GM20000 (cell line): ENCODE data around the gene ADGRF3.
"Not testable (repeated sequence)": the region's sequence is repeated elsewhere in the genome, so short reads cannot be mapped to it uniquely, and the experiment has no call there.

Source experiments
- DNase-seq: peaks from one replicate; pipeline ENCODE4 v3.0.0; 2012; ENCODE audit warnings: low spot score
- TF ChIP-seq, protein P1 (sequence below): IDR thresholded peaks from 2 replicates; pipeline ENCODE4 v1.5.1; 2012; ENCODE audit warnings: mild to moderate bottlenecking, control low read depth; ENCODE audit errors: extremely low read depth, missing control alignments

ADGRF3 gene

DNA sequence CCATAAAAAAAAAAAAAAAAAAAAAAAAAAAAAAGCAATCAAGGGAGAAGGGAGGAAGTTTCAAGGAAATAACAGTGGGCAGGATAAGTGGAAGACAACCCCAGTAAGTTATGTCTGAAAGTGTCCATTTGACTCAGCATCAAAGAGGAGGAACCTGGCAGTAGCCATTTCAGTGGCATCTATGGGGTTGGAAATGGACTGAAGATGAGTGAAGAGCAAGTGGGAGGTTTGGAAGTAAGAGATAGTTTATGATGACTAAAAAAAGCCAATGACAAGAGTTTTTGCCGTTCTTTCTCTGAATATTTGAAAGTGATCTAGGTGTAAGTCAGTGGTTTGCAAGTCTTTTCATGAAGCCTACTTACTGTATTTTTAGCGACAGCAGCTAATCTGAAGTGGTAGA lies 9.9 kb downstream of the ADGRF3 start:
- TF ChIP-seq, protein P1, sequence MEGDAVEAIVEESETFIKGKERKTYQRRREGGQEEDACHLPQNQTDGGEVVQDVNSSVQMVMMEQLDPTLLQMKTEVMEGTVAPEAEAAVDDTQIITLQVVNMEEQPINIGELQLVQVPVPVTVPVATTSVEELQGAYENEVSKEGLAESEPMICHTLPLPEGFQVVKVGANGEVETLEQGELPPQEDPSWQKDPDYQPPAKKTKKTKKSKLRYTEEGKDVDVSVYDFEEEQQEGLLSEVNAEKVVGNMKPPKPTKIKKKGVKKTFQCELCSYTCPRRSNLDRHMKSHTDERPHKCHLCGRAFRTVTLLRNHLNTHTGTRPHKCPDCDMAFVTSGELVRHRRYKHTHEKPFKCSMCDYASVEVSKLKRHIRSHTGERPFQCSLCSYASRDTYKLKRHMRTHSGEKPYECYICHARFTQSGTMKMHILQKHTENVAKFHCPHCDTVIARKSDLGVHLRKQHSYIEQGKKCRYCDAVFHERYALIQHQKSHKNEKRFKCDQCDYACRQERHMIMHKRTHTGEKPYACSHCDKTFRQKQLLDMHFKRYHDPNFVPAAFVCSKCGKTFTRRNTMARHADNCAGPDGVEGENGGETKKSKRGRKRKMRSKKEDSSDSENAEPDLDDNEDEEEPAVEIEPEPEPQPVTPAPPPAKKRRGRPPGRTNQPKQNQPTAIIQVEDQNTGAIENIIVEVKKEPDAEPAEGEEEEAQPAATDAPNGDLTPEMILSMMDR = no peak
- no peak for DNase-seq

DNA sequence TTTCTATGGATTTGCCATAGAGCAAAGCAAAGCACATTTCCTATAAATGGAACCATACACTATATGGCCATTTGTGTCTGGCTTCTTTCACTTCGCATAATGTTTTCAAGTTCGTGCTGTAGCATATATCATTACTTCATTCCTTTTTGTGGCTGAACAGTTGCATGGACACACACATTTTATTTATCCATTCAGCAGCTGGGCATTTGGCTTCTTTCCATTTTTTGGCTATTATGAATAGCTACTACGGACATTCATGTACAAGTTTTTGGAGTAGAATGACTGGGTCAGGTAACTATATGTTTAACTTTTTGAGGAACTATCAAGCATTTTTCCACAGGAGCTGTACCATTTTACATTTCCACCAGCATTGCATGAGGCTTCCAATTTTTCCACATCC lies 11.4 kb downstream of the ADGRF3 start:
- TF ChIP-seq, protein P1 = no peak

DNA sequence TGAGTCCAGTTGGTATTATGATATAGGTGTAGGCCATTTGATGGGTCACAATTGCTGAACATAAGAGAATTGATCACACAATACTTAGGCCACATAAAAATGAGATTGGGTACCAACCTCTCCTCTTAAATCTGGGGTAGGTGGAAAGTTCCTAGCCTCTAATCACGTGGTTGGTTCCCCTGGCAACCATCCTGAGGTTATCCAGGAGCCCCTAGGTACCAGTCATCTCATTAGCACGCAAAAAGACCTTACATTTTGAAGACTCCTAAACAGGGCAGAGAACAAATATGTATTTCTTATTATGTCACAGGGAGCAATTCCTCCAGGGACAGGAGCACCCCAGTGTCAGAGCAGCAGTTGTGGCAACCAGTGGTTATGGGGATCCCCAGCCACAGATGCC lies 13.3 kb downstream of the ADGRF3 start:
- no peak for DNase-seq
- TF ChIP-seq, protein P1 = no peak

More for the DNA sequence above, 11.4 kb downstream of the ADGRF3 start:
- no peak for DNase-seq

DNA sequence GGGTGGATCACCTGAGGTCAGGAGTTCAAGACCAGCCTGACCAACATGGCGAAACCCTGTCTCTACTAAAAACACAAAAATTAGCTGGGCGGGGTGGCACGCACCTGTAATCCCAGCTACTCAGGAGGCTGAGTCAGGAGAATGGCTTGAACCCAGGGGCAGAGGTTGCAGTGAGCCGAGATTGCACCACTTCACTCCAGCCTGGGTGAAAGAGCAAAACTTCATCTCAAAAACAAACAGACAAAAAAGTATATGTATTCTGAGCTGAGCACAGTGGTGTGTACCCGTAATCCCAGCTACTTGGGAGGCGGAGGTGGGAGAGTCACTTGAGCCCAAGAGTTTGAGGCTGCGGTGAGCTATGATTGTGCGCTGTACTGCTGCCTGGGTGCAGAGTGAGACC lies 15.3 kb downstream of the ADGRF3 start:
- DNase-seq = not testable (repeated sequence)

DNA sequence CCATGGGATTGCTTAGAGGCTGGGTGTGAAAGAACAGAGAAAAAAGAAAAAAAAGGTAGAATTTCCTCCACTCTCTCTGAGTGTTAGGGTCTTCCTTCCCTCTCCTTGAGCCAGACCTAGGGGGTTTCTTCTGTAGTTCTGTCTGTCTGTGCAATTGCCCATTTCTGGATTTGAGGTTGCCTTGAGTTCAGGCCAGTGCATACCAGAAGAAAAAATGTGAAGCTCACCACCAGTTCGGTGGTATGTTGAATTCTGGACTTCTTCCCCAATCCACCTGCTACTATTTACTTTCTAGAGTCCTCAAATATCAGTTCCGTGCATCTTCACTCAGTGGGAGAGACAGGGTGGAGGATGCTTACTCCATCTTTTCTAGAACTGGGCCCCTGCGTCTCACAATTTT lies 16.0 kb downstream of the ADGRF3 start:
- no peak for DNase-seq
- TF ChIP-seq, protein P1 = no peak

DNA sequence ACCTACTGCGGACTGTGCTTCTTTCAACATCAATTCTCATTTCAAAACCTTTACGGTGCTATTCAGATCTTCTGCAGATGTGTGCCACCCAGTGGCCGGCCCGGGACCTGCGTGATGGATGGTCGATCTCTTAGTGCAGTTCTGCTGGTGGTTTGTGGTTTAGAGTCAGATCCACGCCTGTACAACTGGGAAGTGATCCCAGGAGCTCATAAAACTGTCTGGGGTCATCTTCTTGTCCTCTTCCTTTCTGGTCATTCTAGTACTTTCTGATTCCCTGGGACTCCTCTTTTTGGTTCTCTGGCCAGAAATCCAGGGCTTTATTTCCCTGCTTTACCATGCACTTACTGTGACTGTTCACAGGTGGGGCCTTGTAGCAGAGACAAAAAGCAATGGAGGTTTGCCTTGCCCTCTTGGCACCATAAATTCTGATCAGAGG lies 16.5 kb downstream of the ADGRF3 start:
- DNase-seq = peak; percentile 78
- TF ChIP-seq, protein P1 = peak; percentile 97

DNA sequence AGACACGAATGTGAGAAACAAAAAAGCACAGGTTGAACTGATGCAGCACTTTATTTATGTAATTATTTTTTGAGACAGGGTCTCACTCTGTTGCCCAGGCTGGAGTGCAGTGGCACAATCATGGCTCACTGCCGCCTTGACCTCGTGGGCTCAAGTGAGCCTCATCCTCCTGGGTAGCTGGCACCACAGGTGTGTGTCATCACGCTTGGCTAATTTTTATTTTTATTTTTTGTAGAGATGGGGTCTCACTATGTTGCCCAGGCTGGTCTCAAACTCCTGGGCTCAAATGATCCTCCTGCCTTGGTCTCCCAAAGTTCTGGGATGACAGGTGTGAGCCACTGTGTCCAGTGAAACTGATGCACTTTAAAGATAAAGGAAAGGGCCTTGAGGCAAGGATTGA lies 17.5 kb downstream of the ADGRF3 start:
- DNase-seq = not testable (repeated sequence)

DNA sequence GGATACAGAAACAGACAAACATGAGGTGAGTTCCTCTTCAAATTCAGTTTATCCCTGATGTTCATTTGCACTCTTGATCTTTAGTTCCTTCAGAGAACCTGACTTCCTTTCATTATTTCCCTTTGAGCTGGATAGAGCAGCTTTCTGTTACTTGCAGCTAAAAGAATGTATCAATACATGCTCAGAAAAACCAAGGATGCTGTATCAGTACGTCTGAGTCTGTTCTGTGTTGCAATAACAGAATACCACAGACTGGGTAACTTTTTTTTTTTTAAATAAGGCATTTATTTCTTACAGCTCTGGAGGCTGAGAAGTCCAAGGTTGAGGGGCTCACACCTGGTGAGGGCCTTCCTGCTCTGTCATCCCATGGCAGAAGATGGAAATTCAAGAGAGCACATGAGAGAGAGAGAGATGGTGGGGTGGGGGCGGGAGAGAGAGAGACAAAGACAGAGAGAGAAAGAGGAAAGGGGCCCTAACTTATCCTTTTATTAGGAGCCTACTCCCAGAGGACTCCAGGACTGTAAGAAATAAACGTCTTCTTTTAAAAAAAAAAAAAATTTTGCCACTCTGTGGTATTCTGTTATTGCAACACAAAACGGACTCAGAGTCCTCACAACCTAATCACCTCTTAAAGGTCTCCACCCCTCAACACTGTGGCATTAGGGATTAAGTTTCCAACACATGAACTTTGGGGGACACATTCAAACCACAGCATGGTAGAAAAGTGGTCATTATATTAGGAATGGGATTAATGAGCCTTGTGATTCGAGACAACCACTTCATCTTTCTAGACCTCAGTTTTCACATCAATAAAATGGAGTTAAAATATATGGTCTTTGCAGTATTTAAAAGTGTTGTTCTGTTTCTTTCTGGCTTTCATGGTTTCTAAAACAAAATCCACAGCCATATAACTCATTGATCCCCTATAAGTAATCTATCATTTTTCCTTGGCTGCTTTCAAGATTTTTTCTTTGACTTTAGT lies 19.0 kb downstream of the ADGRF3 start:
- TF ChIP-seq, protein P1 = no peak
- DNase-seq = no peak
